GM11168 (cell line): ENCODE measurements around the gene ADAMTS8.

ENCODE experiments used
- in situ Hi-C: fragments of 300-500 bp; cut with MboI; formaldehyde crosslinking; loops from one replicate; pipeline ENCODE4 v1.12.0; 2022; ENCODE audit warnings: low sequenced_read_pairs; ENCODE audit not compliant: unreplicated experiment

ADAMTS8 gene

GRCh38 chr11:130428316-130429119 lies at the start of gene ADAMTS8:
ADAMTS8 (minus strand) TSS chr11:130428609; CDS start chr11:130428286, 323 bp downstream.
- in situ Hi-C loops = no loop called here

- in situ Hi-C loops = no loop called here
These were observed 49.3 kb upstream of the ADAMTS8 start for GRCh38 chr11:130477586-130478203.

DNA sequence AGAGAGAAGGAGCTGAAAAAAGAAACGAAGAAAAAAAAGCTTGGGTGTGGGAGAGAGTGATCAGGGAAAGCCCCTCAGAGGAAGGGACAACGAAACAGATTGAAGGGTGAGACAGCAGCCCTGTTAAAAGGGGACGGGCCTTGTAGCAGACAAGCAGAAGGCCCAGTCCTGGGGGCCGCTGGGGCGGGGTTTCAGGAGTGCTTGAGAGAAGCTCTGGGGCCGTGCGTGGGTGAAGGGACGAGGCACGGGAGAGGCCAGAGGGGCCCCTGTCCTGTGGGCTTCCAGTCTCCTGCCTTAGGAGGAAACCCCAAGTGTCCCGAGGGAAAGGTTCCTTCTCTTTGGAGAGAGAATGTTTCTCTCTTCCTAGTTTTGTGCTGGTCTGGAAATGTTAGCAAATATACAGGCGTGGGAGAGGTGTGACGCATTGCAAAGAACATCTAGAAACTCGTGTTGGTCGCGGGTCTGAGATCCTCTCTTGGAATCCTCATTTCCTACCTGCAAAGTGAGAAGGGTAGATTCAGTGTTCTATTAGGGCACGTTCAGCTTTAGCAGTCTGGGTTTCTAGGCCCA lies 48.6 kb upstream of the ADAMTS8 start:
- in situ Hi-C loops = no loop called here

DNA sequence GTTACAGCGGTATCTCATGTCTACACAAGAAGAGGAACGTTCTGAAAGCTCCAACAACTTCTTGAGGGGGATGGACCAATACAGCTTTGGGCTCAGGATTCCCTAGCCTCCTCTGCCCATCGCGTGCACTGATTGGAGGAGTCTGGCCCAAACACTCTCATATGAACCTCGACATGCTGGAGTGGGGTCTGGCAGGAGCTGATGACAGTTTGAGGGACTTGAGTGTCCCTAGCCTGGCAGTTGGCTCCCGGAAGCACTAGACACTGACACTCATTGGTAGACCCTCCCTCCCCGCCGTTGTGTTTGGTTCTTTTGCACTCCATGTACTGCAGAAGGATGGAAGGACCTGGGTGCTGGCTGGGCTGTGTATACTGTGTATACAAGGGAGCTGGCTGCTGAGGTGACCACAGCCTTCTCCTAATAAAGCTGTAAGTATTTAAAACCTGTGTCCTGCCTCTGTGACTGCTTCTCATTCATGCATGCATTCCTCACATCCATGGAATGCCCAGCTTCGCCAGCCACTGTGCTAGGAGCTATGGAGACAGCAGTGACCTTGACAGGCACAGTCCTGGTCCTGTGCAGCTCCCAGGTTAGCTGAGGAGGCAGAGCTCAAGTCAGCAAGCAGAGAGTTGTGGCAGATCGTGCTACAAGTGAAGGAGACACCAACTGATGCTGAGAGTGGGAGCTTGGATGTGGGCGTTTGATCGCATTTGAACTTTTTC lies 48.0 kb upstream of the ADAMTS8 start:
- in situ Hi-C loops = no loop called here

DNA sequence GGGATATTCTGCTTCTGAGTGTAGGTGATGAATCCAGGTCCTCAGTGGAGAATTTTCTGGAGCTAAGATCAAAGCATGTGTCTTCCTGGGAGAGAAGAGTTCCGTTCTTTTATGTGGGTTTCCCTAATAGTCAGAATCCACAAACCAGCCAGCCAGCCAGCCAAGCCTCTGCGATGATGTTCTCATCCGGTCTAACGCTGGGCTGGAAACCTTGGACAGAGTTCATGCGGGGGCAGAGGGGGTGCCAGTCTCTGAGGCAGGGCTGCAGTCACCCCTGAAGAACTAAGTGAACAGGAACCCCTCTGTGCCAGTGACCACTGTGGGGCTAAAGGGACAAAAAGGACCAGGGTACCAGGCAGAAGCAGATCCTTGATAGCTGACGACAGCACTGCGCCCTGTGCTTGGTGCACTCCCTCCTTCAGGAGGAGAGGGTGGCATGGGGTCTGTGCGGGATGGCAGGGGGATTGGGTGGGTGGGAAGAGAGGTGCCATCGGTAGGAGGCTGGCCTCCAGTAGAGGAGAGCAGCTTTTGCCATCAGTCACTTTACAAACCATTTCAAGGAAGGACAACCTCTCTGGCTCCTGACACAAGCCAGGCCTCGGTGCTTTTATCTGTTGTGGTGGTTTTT lies 47.1 kb upstream of the ADAMTS8 start:
- in situ Hi-C loops = no loop called here

GRCh38 chr11:130474637-130475400 lies 46.4 kb upstream of the ADAMTS8 start:
- in situ Hi-C loops = no loop called here

- in situ Hi-C loops = no loop called here
These were observed 45.5 kb upstream of the ADAMTS8 start for GRCh38 chr11:130473795-130474377.

GRCh38 chr11:130473056-130473794 lies 44.8 kb upstream of the ADAMTS8 start:
- in situ Hi-C loops = no loop called here

DNA sequence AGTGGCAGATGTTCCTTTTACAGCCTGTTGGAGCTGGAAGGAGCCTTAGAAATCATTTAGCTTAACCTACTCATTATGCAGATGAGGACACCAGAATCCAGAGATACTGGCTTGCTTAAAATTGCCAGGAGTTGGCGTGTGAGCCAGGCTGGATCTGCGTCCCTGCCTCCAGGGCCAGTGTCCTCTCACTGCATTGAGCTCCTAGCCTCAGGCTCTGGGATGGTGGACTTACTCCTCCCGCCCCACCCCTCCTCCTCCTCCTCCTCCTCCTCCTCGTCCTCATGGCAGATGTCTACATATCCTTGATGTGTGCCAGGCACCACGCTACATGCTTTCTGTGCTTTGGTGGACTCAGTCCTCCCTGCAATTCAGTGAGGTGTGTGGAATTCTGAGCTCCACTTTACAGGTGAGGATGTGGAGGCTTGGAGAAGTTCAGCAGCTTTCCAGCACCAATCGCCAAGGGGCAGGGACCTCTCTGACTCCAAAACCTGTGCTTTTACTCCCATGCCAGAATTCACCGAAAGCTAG lies 44.1 kb upstream of the ADAMTS8 start:
- in situ Hi-C loops = no loop called here

GRCh38 chr11:130471731-130472433 lies 43.5 kb upstream of the ADAMTS8 start:
- in situ Hi-C loops = no loop called here

GRCh38 chr11:130470832-130471706 lies 42.7 kb upstream of the ADAMTS8 start:
- in situ Hi-C loops = no loop called here

- in situ Hi-C loops = no loop called here
These were observed 40.8 kb upstream of the ADAMTS8 start for GRCh38 chr11:130469181-130469580.

DNA sequence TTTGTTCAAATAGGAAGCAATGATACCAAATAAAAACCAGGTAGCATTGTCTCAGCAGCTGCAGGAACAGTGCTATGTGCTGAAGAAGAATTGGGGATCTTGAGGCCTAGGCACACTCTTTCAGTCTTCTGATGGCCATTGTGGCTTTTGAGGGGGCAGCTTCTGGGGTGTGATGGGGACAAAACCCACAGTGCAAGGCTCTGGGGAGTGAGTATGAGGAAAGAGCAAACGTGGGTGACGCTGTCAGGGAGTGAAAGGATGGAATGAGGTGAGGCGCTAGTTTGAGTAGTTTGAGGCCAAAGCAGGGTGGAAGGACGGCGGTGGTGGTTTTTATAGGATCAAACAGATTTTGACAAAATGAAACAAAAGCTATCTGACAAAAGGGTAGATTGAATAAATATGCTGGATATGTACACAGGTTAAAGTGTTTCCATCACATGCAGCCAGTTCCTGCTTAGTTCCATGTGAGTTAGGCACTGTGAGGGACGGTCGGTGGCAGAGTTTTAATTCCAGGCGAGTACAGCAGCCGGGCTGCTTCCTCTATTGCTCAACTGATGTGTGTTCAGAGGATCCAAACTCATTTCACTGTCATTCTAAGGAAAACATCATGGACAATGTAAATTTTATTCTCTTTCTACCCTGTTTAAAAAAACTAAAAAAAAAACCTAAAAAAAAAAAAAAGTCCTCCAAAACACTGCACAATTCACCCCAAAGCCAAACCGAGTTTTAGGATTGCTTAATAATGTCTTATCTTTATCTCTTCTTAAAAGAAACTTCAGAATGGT lies 38.9 kb upstream of the ADAMTS8 start:
- in situ Hi-C loops = no loop called here

GRCh38 chr11:130465263-130465662 lies 36.9 kb upstream of the ADAMTS8 start:
- in situ Hi-C loops = no loop called here

GRCh38 chr11:130464291-130464812 lies 35.9 kb upstream of the ADAMTS8 start:
- in situ Hi-C loops = no loop called here

DNA sequence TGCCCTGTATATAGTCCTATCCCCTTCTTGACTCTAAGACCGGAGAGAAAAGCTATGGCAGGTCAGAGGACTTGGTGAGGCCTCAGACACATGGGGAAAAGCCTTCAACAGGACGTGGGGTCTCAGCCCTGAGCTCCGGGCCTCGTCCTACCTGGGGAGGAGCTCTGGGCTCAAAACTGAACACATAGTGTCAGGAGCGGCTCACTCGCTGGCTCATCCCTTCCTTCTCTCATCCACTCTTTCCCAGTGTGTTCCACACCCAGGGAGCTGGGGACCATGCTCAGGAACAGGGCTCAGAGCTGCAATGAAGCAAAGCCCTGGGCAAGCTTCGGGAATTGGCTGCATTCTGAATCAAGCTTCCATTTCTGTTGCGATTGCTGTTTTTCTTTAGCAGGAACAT lies 34.5 kb upstream of the ADAMTS8 start:
- in situ Hi-C loops = no loop called here
